ENCODE data around the gene MAGEB10.

The MAGEB10 gene

DNA sequence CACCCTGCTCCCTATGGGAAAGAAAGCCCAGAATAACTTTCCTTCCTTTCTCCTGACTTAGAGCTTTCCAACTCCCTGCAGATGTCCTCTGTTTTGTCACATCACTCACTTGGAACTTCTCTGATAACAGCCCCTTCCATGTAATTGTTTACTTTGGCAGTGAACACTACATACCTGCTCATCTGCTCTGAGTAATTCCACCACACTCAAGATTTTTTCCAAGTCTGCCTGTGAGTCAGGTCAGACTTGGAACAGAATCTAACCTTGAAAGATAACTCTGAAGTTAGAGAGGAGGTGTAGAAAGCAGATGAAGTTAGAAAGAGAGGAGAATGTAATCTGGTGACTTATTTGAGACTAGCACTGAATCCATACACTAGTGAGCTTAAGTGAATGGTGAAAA lies 7.4 kb downstream of the MAGEB10 start:
- H3K27ac ChIP-seq = no peak overlapping the region
- TF ChIP-seq, protein P1, sequence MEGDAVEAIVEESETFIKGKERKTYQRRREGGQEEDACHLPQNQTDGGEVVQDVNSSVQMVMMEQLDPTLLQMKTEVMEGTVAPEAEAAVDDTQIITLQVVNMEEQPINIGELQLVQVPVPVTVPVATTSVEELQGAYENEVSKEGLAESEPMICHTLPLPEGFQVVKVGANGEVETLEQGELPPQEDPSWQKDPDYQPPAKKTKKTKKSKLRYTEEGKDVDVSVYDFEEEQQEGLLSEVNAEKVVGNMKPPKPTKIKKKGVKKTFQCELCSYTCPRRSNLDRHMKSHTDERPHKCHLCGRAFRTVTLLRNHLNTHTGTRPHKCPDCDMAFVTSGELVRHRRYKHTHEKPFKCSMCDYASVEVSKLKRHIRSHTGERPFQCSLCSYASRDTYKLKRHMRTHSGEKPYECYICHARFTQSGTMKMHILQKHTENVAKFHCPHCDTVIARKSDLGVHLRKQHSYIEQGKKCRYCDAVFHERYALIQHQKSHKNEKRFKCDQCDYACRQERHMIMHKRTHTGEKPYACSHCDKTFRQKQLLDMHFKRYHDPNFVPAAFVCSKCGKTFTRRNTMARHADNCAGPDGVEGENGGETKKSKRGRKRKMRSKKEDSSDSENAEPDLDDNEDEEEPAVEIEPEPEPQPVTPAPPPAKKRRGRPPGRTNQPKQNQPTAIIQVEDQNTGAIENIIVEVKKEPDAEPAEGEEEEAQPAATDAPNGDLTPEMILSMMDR (conservative IDR thresholded peaks at IDR 0.05) = no peak

DNA sequence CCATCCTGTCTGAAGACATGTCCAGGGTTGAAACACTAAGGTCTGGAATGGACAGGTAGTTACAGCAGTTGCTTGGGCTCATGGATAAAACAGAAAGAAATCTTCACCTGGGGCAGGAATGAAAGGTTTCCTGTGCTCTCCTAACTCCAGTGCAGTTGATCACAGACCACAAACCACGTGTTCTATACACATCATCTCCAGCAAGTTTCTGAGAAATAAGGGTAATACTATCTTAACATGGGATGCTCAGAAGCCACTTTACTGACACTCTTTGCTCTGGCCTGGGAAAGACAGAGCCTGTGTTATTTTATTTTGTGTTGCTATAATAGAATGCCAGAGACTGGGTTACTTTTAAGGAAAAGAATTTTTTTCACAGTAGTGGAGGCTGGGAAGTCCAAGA lies 16.0 kb downstream of the MAGEB10 start:
- TF ChIP-seq, protein P1 (conservative IDR thresholded peaks at IDR 0.05) = no peak
- no peak overlapping the region for H3K27ac ChIP-seq

DNA sequence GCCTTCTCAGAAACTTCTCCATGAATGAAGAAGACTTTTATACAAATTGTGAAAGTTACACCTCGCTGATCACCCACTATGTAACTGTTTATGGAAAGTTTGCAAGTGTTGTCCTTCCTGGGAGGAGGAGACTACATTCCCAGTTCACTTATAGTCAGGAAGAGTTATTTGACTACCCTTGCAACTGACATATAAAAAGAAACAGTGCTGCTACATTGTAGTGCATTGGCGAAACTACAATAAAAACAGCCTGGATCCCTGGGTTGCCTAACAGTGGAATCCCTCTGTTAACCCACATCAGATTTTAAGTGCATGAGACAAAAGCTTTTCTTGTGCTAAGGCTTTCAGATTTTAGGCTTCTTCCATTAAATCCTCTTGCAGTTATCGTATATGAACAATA lies 30.4 kb downstream of the MAGEB10 start:
- TF ChIP-seq, protein P1 (conservative IDR thresholded peaks at IDR 0.05) = no peak
- no peak overlapping the region for H3K27ac ChIP-seq

DNA sequence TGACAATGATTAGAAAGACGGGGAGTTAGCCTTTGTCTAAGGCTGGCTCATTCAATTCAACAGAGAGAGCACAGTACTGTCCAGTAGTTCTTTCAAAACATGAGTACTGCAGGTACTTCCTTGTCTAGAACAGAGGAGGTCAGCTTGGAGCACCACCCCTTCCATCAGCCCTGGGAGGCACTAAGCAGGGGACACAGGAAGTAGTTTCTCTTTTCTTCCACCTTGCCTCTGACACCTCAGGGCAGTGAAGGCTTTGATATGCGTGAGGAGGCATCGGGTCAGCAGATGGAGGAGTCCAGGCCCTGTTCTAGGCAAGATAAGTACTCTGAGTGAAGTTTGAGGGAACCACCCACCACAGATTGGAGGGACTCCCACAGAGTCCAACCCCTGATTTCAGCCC lies 33.1 kb downstream of the MAGEB10 start:
- TF ChIP-seq, protein P1 (conservative IDR thresholded peaks at IDR 0.05) = no peak
- no peak overlapping the region for H3K27ac ChIP-seq

DNA sequence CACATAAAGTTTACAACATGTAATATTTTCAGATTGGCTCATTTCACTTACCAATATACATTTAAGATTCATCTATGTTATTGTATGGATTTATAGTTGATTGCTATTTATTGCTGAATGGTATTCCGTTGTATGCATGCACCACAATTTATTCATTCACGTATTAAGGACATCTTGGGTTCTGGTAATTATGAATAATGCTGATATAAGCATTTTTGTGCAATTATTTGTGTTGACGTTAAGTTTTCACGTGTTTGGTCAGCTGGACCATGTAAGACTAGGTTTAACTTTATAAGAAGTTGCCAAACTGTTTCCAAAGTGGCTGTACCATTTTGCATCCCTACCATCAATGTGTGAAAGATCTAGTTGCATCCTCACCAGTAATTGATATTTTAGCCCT lies 35.1 kb downstream of the MAGEB10 start:
- no peak overlapping the region for H3K27ac ChIP-seq
- TF ChIP-seq, protein P1 (conservative IDR thresholded peaks at IDR 0.05) = no peak

DNA sequence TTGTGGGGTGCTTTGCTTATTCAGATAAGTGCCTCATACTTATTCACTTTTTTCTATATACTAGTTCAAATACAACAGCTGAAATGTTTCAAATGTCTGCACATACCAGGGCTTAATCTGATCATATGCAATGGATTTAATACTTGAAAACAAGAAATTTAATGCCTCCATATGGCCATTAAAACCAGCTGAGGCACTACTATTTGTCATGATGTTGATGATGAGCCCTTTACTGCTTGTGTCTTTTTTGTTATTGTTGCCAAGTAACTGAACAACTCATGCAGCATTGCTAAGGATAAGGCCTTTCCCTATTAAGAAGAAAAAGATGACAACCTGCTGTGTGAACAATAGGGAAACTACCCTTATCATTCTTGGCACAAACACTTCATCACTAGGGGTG lies 52.5 kb downstream of the MAGEB10 start:
- H3K27ac ChIP-seq = no peak overlapping the region
- TF ChIP-seq, protein P1 (conservative IDR thresholded peaks at IDR 0.05) = no peak

DNA sequence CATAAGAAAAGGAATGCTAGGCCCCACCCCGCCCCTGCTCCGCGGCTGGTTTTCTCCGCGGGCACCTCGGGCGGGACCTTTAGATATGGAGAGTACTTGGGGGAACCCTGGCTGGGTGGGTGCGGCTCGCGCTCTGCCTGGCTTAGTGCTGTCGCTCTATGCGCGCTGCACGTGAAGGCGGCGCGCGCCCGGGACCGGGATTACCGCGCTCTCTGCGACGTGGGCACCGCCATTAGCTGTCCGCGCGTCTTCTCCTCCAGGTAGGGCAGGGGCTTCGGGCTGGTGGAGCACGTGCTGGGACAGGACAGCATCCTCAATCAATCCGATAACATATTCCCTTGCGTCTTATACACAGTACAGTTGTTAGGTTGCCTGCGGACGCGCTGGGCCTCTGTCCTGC lies 56.0 kb downstream of the MAGEB10 start:
- no peak overlapping the region for H3K27ac ChIP-seq
- TF ChIP-seq, protein P1 (conservative IDR thresholded peaks at IDR 0.05) = no peak
